ENCODE results near the gene CREB3L1. TPM values are rescaled to one million over a fixed set of nuclear protein-coding genes. Genes with fewer than 3 reads are reported as not detected.
"Not testable (repeated sequence)": the region's sequence is repeated elsewhere in the genome, so short reads cannot be mapped to it uniquely, and the experiment has no call there.

CREB3L1 gene
- total RNA-seq, 1 donor from 2014 or later = 6.1 TPM

DNA sequence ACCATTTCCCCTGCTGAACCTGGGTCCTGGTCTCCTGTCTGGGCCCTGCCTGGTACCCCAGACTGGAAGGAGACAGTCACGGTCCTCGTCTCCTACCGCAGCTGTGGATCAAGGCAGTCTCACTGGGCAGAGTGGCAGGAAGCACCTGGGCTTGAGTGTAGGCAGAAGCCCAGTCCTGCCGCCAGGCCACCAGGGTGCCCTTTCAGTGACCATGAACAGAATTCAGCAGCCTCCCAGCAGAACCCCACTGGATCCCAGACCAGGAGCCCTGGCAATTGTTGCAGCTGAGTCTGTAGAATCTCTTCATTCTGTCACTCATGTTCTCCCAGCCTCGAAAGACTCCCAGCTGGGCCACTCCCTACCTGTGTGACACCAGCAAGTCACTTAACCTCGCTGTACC is 25.5 kb upstream of the CREB3L1 start:
- H3K4me1 Mint-ChIP-seq (ENCODE audit: low read depth, unreplicated experiment) = peaks cover 11% of the 10 kb centered on the region
- peaks cover 1% of the 10 kb centered on the region for H3K9me3 Mint-ChIP-seq (ENCODE audit: unreplicated experiment)
- no peaks in the 10 kb centered on the region for H3K36me3 Mint-ChIP-seq (ENCODE audit: unreplicated experiment)
- DNase-seq = no peak
- H3K4me3 Mint-ChIP-seq (ENCODE audit: unreplicated experiment) = no peak overlapping the region
- TF ChIP-seq, protein P1, sequence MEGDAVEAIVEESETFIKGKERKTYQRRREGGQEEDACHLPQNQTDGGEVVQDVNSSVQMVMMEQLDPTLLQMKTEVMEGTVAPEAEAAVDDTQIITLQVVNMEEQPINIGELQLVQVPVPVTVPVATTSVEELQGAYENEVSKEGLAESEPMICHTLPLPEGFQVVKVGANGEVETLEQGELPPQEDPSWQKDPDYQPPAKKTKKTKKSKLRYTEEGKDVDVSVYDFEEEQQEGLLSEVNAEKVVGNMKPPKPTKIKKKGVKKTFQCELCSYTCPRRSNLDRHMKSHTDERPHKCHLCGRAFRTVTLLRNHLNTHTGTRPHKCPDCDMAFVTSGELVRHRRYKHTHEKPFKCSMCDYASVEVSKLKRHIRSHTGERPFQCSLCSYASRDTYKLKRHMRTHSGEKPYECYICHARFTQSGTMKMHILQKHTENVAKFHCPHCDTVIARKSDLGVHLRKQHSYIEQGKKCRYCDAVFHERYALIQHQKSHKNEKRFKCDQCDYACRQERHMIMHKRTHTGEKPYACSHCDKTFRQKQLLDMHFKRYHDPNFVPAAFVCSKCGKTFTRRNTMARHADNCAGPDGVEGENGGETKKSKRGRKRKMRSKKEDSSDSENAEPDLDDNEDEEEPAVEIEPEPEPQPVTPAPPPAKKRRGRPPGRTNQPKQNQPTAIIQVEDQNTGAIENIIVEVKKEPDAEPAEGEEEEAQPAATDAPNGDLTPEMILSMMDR (IDR thresholded peaks at IDR 0.05; ENCODE audit: partially characterized antibody, unreplicated experiment) = no peak
- peaks cover 3% of the 10 kb centered on the region for H3K27me3 Mint-ChIP-seq (ENCODE audit: unreplicated experiment)
- no peak overlapping the region for H3K27ac Mint-ChIP-seq (ENCODE audit: unreplicated experiment)

DNA sequence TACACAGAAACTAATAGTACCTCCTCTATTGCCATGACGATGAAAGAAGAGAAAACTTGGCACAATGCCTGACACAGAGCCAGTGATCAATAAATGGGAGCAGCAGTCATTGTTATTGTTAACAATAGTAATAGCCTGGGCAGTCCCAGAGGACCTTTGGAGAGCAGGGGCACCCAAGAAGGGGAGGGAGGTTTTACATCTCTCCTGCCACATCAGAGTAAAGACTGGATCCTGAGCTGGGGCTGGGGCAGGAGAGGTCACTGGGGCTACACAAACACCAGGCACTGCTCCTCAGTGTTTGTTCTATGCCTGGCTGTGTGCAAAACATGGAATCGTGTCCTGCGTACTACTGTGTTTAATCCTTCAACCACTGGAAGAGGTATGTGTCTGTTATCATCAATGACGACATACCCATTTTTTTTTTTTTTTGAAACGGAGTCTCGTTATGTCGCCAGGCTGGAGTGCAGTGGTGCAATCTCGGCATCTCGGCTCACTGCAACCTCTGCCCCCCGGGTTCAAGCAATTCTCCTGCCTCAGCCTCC is 25.0 kb upstream of the CREB3L1 start:
- peaks cover 11% of the 10 kb centered on the region for H3K4me1 Mint-ChIP-seq (ENCODE audit: low read depth, unreplicated experiment)
- no peak overlapping the region for H3K27ac Mint-ChIP-seq (ENCODE audit: unreplicated experiment)
- H3K27me3 Mint-ChIP-seq (ENCODE audit: unreplicated experiment) = peaks cover 3% of the 10 kb centered on the region
- H3K9me3 Mint-ChIP-seq (ENCODE audit: unreplicated experiment) = peaks cover 1% of the 10 kb centered on the region
- H3K4me3 Mint-ChIP-seq (ENCODE audit: unreplicated experiment) = no peak overlapping the region
- no peak for DNase-seq
- TF ChIP-seq, protein P1 (IDR thresholded peaks at IDR 0.05; ENCODE audit: partially characterized antibody, unreplicated experiment) = no peak
- no peaks in the 10 kb centered on the region for H3K36me3 Mint-ChIP-seq (ENCODE audit: unreplicated experiment)

GRCh38 chr11:46253258-46254132 is 24.0 kb upstream of the CREB3L1 start:
- TF ChIP-seq, protein P1 (IDR thresholded peaks at IDR 0.05; ENCODE audit: partially characterized antibody, unreplicated experiment) = no peak
- Mint-ChIP-seq H3K36me3 (ENCODE audit: unreplicated experiment) (no peaks in the 10 kb centered on the region), H3K4me3 (ENCODE audit: unreplicated experiment) (no peak overlapping the region), H3K27ac (ENCODE audit: unreplicated experiment) (no peak overlapping the region), H3K4me1 (ENCODE audit: low read depth, unreplicated experiment) (peaks cover 11% of the 10 kb centered on the region), H3K9me3 (ENCODE audit: unreplicated experiment) (no peaks in the 10 kb centered on the region), H3K27me3 (ENCODE audit: unreplicated experiment) (peaks cover 2% of the 10 kb centered on the region)
- DNase-seq = no peak

DNA sequence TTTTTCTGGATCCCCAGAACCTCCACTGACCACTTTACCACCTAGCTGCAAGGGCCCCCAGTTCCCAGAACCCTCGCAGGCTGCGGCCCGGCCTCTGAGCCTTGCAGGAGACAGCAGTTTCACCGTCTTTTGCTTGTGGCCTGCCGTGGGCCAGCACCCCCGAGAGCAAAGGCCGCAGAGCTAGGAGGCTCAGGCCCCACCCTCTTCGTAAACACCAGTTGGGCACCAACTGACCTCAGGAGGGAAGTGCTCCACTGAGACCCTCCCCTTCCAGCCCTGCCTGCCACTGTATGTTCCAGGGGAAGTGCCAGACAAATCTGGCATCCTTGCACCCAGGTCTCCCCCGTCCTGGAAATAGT is 23.4 kb upstream of the CREB3L1 start:
- Mint-ChIP-seq H3K9me3 (ENCODE audit: unreplicated experiment) (no peaks in the 10 kb centered on the region), H3K36me3 (ENCODE audit: unreplicated experiment) (no peaks in the 10 kb centered on the region)
- TF ChIP-seq, protein P1 (IDR thresholded peaks at IDR 0.05; ENCODE audit: partially characterized antibody, unreplicated experiment) = no peak

GRCh38 chr11:46256540-46257001 is 20.9 kb upstream of the CREB3L1 start:
- Mint-ChIP-seq H3K27ac (ENCODE audit: unreplicated experiment) (no peak overlapping the region), H3K4me3 (ENCODE audit: unreplicated experiment) (no peak overlapping the region), H3K4me1 (ENCODE audit: low read depth, unreplicated experiment) (peaks cover 5% of the 10 kb centered on the region), H3K36me3 (ENCODE audit: unreplicated experiment) (no peaks in the 10 kb centered on the region), H3K9me3 (ENCODE audit: unreplicated experiment) (no peaks in the 10 kb centered on the region), H3K27me3 (ENCODE audit: unreplicated experiment) (no peaks in the 10 kb centered on the region)
- TF ChIP-seq, protein P1 (IDR thresholded peaks at IDR 0.05; ENCODE audit: partially characterized antibody, unreplicated experiment) = no peak
- DNase-seq = no peak

More for the DNA sequence above, 23.4 kb upstream of the CREB3L1 start:
- Mint-ChIP-seq H3K27ac (ENCODE audit: unreplicated experiment) (no peak overlapping the region), H3K4me1 (ENCODE audit: low read depth, unreplicated experiment) (peaks cover 10% of the 10 kb centered on the region), H3K27me3 (ENCODE audit: unreplicated experiment) (no peaks in the 10 kb centered on the region), H3K4me3 (ENCODE audit: unreplicated experiment) (no peak overlapping the region)
- DNase-seq = no peak

GRCh38 chr11:46259347-46259746 is 18.1 kb upstream of the CREB3L1 start:
- peaks cover 13% of the 10 kb centered on the region for H3K36me3 Mint-ChIP-seq (ENCODE audit: unreplicated experiment)
- H3K4me3 Mint-ChIP-seq (ENCODE audit: unreplicated experiment); H3K27me3 Mint-ChIP-seq (ENCODE audit: unreplicated experiment); H3K27ac Mint-ChIP-seq (ENCODE audit: unreplicated experiment); H3K4me1 Mint-ChIP-seq (ENCODE audit: low read depth, unreplicated experiment); DNase-seq; H3K9me3 Mint-ChIP-seq (ENCODE audit: unreplicated experiment): not testable (repeated sequence)
